IMR-90 (cell line): ENCODE data around the gene AHNAK. TPM values are rescaled to one million over a fixed set of nuclear protein-coding genes. Genes with fewer than 3 reads are reported as not detected.

Source experiments
- ATAC-seq: fragments of 200-7000 bp; cut with Tn5 transposase; 2 replicates; pipeline ENCODE4 v1.9.1; 2020; ENCODE audit warnings: low read depth, mild to moderate bottlenecking, moderate library complexity
- BruUV-seq: library from RNA; stranded (reverse); fragments of 400-500 nt; replicated peaks from 2 replicates; lab custom pipeline; 2021; lab: Mats Ljungman, UMichigan
- CTCF ChIA-PET: fragments of 300-600 bp; formaldehyde crosslinking; extraction: SDS; loops from one replicate; lab custom pipeline; 2021; ENCODE audit warnings: antibody characterized with exemption; lab: Yijun Ruan, JAX
- POLR2A ChIA-PET: fragments of 300-600 bp; sonication (Branson Sonifier 250); formaldehyde crosslinking; loops from one replicate; lab custom pipeline; 2022; ENCODE audit warnings: antibody characterized with exemption; ENCODE audit not compliant: unreplicated experiment; lab: Charles Lee
- DNase-seq: peaks from one replicate; pipeline ENCODE4 v3.0.0; 2013
- H2AFZ ChIP-seq: replicated peaks from 2 replicates; pipeline ENCODE3; 2013; ENCODE audit warnings: low read length, mild to moderate bottlenecking; ENCODE audit not compliant: poor library complexity
- H2AK5ac ChIP-seq: 2 replicates; pipeline ENCODE4 v1.6.1; 2013; ENCODE audit warnings: low read depth, low read length, inconsistent platforms
- H2AK9ac ChIP-seq: replicated peaks from 2 replicates; pipeline ENCODE3; 2013; ENCODE audit warnings: mild to moderate bottlenecking, low read depth, low read length, moderate library complexity; ENCODE audit not compliant: poor library complexity
- H2BK120ac ChIP-seq: 2 replicates; pipeline ENCODE4 v1.6.1; 2013; ENCODE audit warnings: low read depth, low read length, inconsistent platforms
- H2BK15ac ChIP-seq: 3 replicates; pipeline ENCODE4 v1.6.1; 2013; ENCODE audit warnings: low read depth, low read length, inconsistent platforms
- H2BK20ac ChIP-seq: 2 replicates; pipeline ENCODE4 v1.6.1; 2013; ENCODE audit warnings: low read depth, mild to moderate bottlenecking, inconsistent platforms, low read length, moderate library complexity
- H2BK5ac ChIP-seq: 2 replicates; pipeline ENCODE4 v1.6.1; 2013; ENCODE audit warnings: mild to moderate bottlenecking, low read depth, low read length, inconsistent platforms; ENCODE audit not compliant: poor library complexity, severe bottlenecking
- H3K14ac ChIP-seq: replicated peaks from 2 replicates; pipeline ENCODE4 v1.6.1; 2013; ENCODE audit warnings: low read depth, low read length, inconsistent platforms
- H3K18ac ChIP-seq: 2 replicates; pipeline ENCODE4 v1.6.1; 2013; ENCODE audit warnings: low read depth, low read length, control low read depth
- H3K23ac ChIP-seq: 2 replicates; pipeline ENCODE4 v1.6.1; 2013; ENCODE audit warnings: low read depth, low read length, inconsistent platforms
- H3K27ac ChIP-seq: 2 replicates; pipeline ENCODE4 v1.5.1; 2013; ENCODE audit warnings: mild to moderate bottlenecking, control low read depth, low read length; ENCODE audit not compliant: insufficient read depth
- H3K27me3 ChIP-seq: 2 replicates; pipeline ENCODE4 v1.6.1; 2013; ENCODE audit warnings: low read length; ENCODE audit not compliant: control insufficient read depth, insufficient read depth
- H3K36me3 ChIP-seq: 2 replicates; pipeline ENCODE4 v1.6.1; 2013; ENCODE audit warnings: low read length, mixed read lengths; ENCODE audit not compliant: control insufficient read depth, insufficient read depth
- H3K4ac ChIP-seq: 2 replicates; pipeline ENCODE4 v1.6.1; 2013; ENCODE audit warnings: low read depth, low read length, inconsistent platforms
- H3K4me1 ChIP-seq: 2 replicates; pipeline ENCODE4 v1.6.1; 2013; ENCODE audit warnings: low read length, mixed read lengths; ENCODE audit not compliant: control insufficient read depth, insufficient read depth
- H3K4me2 ChIP-seq: 2 replicates; pipeline ENCODE4 v1.6.1; 2013; ENCODE audit warnings: low read depth, mild to moderate bottlenecking, control low read depth, low read length, moderate library complexity
- H3K4me3 ChIP-seq: 2 replicates; pipeline ENCODE4 v1.5.1; 2013; ENCODE audit warnings: low read depth, mild to moderate bottlenecking, control low read depth, low read length, moderate library complexity; ENCODE audit not compliant: insufficient read depth
- H3K56ac ChIP-seq: 2 replicates; pipeline ENCODE4 v1.6.1; 2013; ENCODE audit warnings: low read length, inconsistent platforms; ENCODE audit not compliant: insufficient read depth; ENCODE audit errors: extremely low read depth
- H3K79me1 ChIP-seq, 2 experiments: 2 replicates each; pipeline ENCODE4 v1.6.1; 2013; ENCODE audit warnings: low read length in 2 of 2, inconsistent platforms in 1 of 2, low read depth in 1 of 2
- H3K9ac ChIP-seq: 2 replicates; pipeline ENCODE4 v1.6.1; 2013; ENCODE audit warnings: low read depth, low read length, control low read depth
- H3K9me1 ChIP-seq: 2 replicates; pipeline ENCODE4 v1.6.1; 2013; ENCODE audit warnings: low read length, inconsistent platforms; ENCODE audit not compliant: insufficient read depth
- H3K9me3 ChIP-seq: 2 replicates; pipeline ENCODE4 v1.6.1; 2013; ENCODE audit warnings: low read length; ENCODE audit not compliant: control insufficient read depth, insufficient read depth
- H4K20me1 ChIP-seq: 2 replicates; pipeline ENCODE4 v1.6.1; 2013; ENCODE audit warnings: low read length, inconsistent platforms; ENCODE audit not compliant: insufficient read depth
- H4K5ac ChIP-seq: 2 replicates; pipeline ENCODE4 v1.6.1; 2013; ENCODE audit warnings: mild to moderate bottlenecking, low read depth, low read length, control low read depth
- H4K8ac ChIP-seq, 2 experiments: 2 replicates each; pipeline ENCODE4 v1.6.1; 2013; ENCODE audit warnings: low read depth in 2 of 2, low read length in 2 of 2, control low read depth in 1 of 2, inconsistent platforms in 1 of 2
- H4K91ac ChIP-seq: 2 replicates; pipeline ENCODE4 v1.6.1; 2013; ENCODE audit warnings: low read depth, low read length, inconsistent platforms; ENCODE audit not compliant: insufficient read depth
- CEBPB ChIP-seq: IDR thresholded peaks from 2 replicates; pipeline ENCODE4 v1.6.1; 2012; ENCODE audit warnings: low read depth, low read length, improper control_type of control experiment
- CHD1 ChIP-seq: IDR thresholded peaks from 2 replicates; pipeline ENCODE4 v1.6.1; 2012; ENCODE audit warnings: low read depth, low read length, improper control_type of control experiment
- FOS ChIP-seq: fragments of 150-350 bp; IDR thresholded peaks from 2 replicates; pipeline ENCODE4 v1.6.1; 2016; ENCODE audit warnings: low read depth, low read length
- NFE2L2 ChIP-seq: fragments of 150-350 bp; IDR thresholded peaks from 2 replicates; pipeline ENCODE4 v1.6.1; 2016; ENCODE audit warnings: low read depth, mild to moderate bottlenecking, low read length
- POLR2A ChIP-seq: IDR thresholded peaks from 2 replicates; pipeline ENCODE4 v1.6.1; 2012; ENCODE audit warnings: mild to moderate bottlenecking, low read depth, low read length
- RCOR1 ChIP-seq: IDR thresholded peaks from 2 replicates; pipeline ENCODE4 v1.6.1; 2012; ENCODE audit warnings: mild to moderate bottlenecking, low read length, improper control_type of control experiment; ENCODE audit not compliant: insufficient replicate concordance
- WGBS, 2 experiments: methylation state at CpG; one replicate each; pipeline versions ENCODE4 v1.1.5 to v1.1.7; 2013; ENCODE audit warnings: missing lambda C conversion rate in 2 of 2; ENCODE audit not compliant: insufficient read length in 1 of 2; ENCODE audit errors: extremely low coverage in 2 of 2; 5-methylcytosine and 5-hydroxymethylcytosine counted together
- dilution Hi-C: fragments of 300-500 bp; cut with HindIII; formaldehyde crosslinking; loops from one replicate; pipeline ENCODE4 v1.14.3; 2018; ENCODE audit warnings: low sequenced_read_pairs; ENCODE audit not compliant: unreplicated experiment
- in situ Hi-C: fragments of 300-500 bp; cut with MboI; formaldehyde crosslinking; loops from 3 replicates; pipeline ENCODE4 v1.14.3; 2019; ENCODE audit warnings: low sequenced_read_pairs, inconsistent platforms, mixed read lengths
- intact Hi-C: fragments of 100-400 bp; cut with micrococcal nuclease; formaldehyde crosslinking; loops from 2 replicates; pipeline ENCODE4 v1.10.0; 2022
- polyA plus RNA-seq, 3 experiments: library from polyadenylated mRNA; depleted of rRNA; stranded (reverse); fragments of >200 nt; gene quantifications; 2 replicates each; pipeline ENCODE4 v1.2.3, GENCODE V29; 2012; ENCODE audit warnings: low replicate concordance in 1 of 3
- total RNA-seq: library from RNA; depleted of rRNA; stranded (reverse); fragments of >200 nt; gene quantifications from 2 replicates; pipeline ENCODE4 v1.2.3, GENCODE V29; 2012
- TF ChIP-seq, protein P1 (sequence below): fragments of 150-350 bp; IDR thresholded peaks from 2 replicates; pipeline ENCODE4 v1.6.1; 2016; ENCODE audit warnings: low read depth, mild to moderate bottlenecking, low read length, moderate library complexity, borderline replicate concordance
- TF ChIP-seq, protein P2 (sequence below): conservative IDR thresholded peaks from 2 replicates; pipeline ENCODE4 v1.5.1; 2012; ENCODE audit warnings: mild to moderate bottlenecking, low read depth, low read length, improper control_type of control experiment
- TF ChIP-seq, protein P3 (sequence below): fragments of 150-350 bp; IDR thresholded peaks from 2 replicates; pipeline ENCODE4 v1.6.1; 2017; ENCODE audit warnings: mild to moderate bottlenecking, antibody characterized with exemption, low read length, low read depth

AHNAK gene
- total and polyA plus RNA-seq, 2 of the 4 experiments (the other 2 are of a cell fraction), result 95.1 to 695 TPM

DNA sequence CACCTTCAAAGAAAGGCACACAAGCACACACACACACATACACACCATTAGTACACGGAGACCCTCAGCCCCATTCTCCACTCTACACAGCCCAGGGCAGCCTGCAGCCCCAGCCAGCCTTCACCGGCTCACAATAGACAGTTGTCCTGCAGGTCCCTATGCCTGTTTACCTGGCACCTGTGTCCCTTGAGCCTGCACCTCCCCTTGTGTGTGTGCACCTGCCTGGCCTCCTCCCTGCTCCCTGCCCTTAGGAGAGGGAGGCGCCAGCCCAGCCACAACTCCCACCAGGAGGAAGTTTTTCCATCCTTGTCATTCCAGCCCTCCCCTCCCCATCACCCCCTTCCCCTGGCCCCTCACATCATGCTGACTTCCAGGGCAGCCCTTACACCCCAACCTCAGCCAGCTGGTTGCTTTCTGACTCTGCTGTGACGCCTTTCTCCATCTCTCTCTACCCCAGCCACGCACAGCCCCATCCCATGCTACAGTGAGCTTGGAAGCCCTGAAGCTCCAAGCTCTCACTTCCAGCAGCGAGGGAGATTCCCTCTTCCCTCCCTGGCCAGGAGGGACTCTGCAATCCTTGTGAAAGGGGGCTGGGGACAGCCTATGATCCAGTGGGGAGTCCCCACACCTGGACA is 4.4 kb downstream of the AHNAK start:
- 0 out of 2 replicates have a peak overlapping the region, but pooled peaks have one; percentile 3 for H4K5ac ChIP-seq
- H2AK9ac ChIP-seq, result peak overlapping the region; percentile 74
- H3K4me1 ChIP-seq, result peaks cover 45% of the 10 kb centered on the region
- peak overlapping the region; percentile 64 for H3K4ac ChIP-seq
- no peak for ATAC-seq
- peak overlapping the region; percentile 86 for H3K23ac ChIP-seq
- POLR2A ChIA-PET, result interaction anchor here (0.6 to 3.6 kb wide), 4 partner anchors 11 to 153 kb away, joined by 4 to 16 read pairs (median 8); no protein-coding TSS in a partner anchor
- peaks cover 83% of the 10 kb centered on the region for H4K20me1 ChIP-seq
- in situ Hi-C loops, result no loop called here
- TF ChIP-seq CEBPB (no peak), FOS (no peak), RCOR1 (no peak), CHD1 (no peak), NFE2L2 (no peak), POLR2A (no peak)
- TF ChIP-seq, protein P1, sequence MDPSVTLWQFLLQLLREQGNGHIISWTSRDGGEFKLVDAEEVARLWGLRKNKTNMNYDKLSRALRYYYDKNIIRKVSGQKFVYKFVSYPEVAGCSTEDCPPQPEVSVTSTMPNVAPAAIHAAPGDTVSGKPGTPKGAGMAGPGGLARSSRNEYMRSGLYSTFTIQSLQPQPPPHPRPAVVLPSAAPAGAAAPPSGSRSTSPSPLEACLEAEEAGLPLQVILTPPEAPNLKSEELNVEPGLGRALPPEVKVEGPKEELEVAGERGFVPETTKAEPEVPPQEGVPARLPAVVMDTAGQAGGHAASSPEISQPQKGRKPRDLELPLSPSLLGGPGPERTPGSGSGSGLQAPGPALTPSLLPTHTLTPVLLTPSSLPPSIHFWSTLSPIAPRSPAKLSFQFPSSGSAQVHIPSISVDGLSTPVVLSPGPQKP, result no peak
- TF ChIP-seq, protein P2, sequence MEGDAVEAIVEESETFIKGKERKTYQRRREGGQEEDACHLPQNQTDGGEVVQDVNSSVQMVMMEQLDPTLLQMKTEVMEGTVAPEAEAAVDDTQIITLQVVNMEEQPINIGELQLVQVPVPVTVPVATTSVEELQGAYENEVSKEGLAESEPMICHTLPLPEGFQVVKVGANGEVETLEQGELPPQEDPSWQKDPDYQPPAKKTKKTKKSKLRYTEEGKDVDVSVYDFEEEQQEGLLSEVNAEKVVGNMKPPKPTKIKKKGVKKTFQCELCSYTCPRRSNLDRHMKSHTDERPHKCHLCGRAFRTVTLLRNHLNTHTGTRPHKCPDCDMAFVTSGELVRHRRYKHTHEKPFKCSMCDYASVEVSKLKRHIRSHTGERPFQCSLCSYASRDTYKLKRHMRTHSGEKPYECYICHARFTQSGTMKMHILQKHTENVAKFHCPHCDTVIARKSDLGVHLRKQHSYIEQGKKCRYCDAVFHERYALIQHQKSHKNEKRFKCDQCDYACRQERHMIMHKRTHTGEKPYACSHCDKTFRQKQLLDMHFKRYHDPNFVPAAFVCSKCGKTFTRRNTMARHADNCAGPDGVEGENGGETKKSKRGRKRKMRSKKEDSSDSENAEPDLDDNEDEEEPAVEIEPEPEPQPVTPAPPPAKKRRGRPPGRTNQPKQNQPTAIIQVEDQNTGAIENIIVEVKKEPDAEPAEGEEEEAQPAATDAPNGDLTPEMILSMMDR, result no peak
- TF ChIP-seq, protein P3, sequence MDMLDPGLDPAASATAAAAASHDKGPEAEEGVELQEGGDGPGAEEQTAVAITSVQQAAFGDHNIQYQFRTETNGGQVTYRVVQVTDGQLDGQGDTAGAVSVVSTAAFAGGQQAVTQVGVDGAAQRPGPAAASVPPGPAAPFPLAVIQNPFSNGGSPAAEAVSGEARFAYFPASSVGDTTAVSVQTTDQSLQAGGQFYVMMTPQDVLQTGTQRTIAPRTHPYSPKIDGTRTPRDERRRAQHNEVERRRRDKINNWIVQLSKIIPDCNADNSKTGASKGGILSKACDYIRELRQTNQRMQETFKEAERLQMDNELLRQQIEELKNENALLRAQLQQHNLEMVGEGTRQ, result no peak
- peak overlapping the region; percentile 89 for H2AK5ac ChIP-seq
- no peak overlapping the region for H2BK20ac ChIP-seq
- peak overlapping the region; percentile 85 for H3K4me3 ChIP-seq
- peaks cover 0 to 32% of the 10 kb centered on the region in 2 experiments; a peak in 2 of 4 replicates for H3K79me1 ChIP-seq
- H3K9me1 ChIP-seq, result peaks cover 19% of the 10 kb centered on the region
- H2BK15ac ChIP-seq, result no peak overlapping the region; the same call in 2 of the 3 replicates
- dilution Hi-C loops, result no loop called here
- H3K14ac ChIP-seq, result peak overlapping the region; percentile 90
- H3K56ac ChIP-seq, result peak overlapping the region; percentile 81; the same call in 1 of the 2 replicates
- peak overlapping the region; percentile 32; a peak in 2 of 4 replicates for H4K8ac ChIP-seq
- H3K9ac ChIP-seq, result peak overlapping the region; percentile 63
- peaks cover 17% of the 10 kb centered on the region for H3K36me3 ChIP-seq
- intact Hi-C loops, result loop anchor here (1.0 to 5.0 kb wide), 3 partner anchors 35 to 147 kb away; no protein-coding TSS in a partner anchor
- H2AFZ ChIP-seq, result no peak overlapping the region
- peak overlapping the region; percentile 0 for H3K18ac ChIP-seq
- CTCF ChIA-PET, result interaction anchor here (0.6 to 4.1 kb wide), 19 partner anchors 10 to 148 kb away, joined by 3 to 31 read pairs (median 6); partner anchors contain the start of genes EEF1G, LBHD1 and SCGB1A1
- whole genome bisulfite sequencing, 2 experiments, result 60% methylated on average over 1 of the region's 6 CpGs; no CpG with 5 or more reads in 1 of the 2 experiments
- H3K4me2 ChIP-seq, result peak overlapping the region; percentile 65
- no peaks in the 10 kb centered on the region for H3K27me3 ChIP-seq
- H4K91ac ChIP-seq, result peak overlapping the region; percentile 86
- H2BK120ac ChIP-seq, result peak overlapping the region; percentile 57
- peak overlapping the region; percentile 57 for H3K27ac ChIP-seq
- DNase-seq, result peak; percentile 23
- BruUV-seq, result no TSS peak
- H3K9me3 ChIP-seq, result no peaks in the 10 kb centered on the region
- H2BK5ac ChIP-seq, result peak overlapping the region; percentile 36
